Measurements from ENCODE around the gene MYLK2. TPM values are rescaled to one million over a fixed set of nuclear protein-coding genes. Genes with fewer than 3 reads are reported as not detected.

The MYLK2 gene
- total RNA-seq, 2 donors from 2014 or later: 4.9 to 9.3 TPM

DNA sequence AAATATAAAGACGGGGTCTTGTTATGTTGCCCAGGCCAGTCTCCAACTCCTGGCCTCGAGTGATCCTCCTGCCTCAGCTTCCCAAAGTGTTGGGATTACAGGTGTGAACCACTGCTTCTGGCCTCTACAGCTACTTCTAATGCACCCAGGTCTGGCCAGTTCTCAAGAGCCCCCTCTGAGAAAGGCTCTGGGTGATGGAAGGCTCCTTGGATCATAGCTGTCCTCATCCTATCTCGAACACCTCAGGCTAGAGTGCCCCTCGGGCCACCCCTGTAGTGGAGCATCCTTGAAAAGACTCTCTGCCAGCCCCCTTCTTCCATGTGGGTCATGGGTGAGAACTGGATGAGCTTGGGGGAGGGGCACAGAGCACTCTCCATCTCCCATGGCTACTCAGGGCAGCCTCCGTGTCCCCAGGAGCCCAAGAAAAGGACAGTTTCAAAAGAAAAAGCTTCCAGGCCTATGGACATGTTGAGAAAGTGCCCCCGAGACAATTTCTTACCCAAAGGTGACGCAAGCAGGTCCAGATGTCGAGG lies 714 bp upstream of the MYLK2 start:
- no peak for ATAC-seq

GRCh38 chr20:31820228-31820627 lies 1.1 kb downstream of the MYLK2 start:
- intact Hi-C loops (cut with DNase I): no loop called here
- H3K4me1 ChIP-seq: peaks cover 47% of the 10 kb centered on the region
- TF ChIP-seq CTCF (IDR thresholded peaks at IDR 0.05) (no peak), POLR2A (IDR thresholded peaks at IDR 0.05) (no peak)
- ATAC-seq (no peak), DNase-seq (no peak)
- H3K4me3 ChIP-seq: no peak overlapping the region
- H3K36me3 ChIP-seq (replicated peaks in 1 of 2; ENCODE audit: insufficient read depth in 1 of 2, low read depth in 2 of 2): no peaks in the 10 kb centered on the region
- no peaks in the 10 kb centered on the region for H3K9me3 ChIP-seq
- H3K27ac ChIP-seq: peak overlapping the region in 2 of 4 donors; percentile 50 to 53
- 53 to 74% methylated on average over 3 to 5 of the region's 6 CpGs for WGBS, 2 donors
- H3K27me3 ChIP-seq: no peaks in the 10 kb centered on the region

More for the DNA sequence above, 714 bp upstream of the MYLK2 start:
- H3K4me1 ChIP-seq: peaks cover 47% of the 10 kb centered on the region
- no peak for DNase-seq
- no peaks in the 10 kb centered on the region for H3K27me3 ChIP-seq
- TF ChIP-seq CTCF (IDR thresholded peaks at IDR 0.05) (no peak), POLR2A (IDR thresholded peaks at IDR 0.05) (no peak)
- intact Hi-C loops (cut with DNase I): no loop called here
- no peaks in the 10 kb centered on the region for H3K36me3 ChIP-seq (replicated peaks in 1 of 2; ENCODE audit: insufficient read depth in 1 of 2, low read depth in 2 of 2)
- no peak overlapping the region for H3K4me3 ChIP-seq
- H3K9me3 ChIP-seq: no peaks in the 10 kb centered on the region
- WGBS, 2 donors: 80 to 81% methylated on average over 8 of the region's 8 CpGs
- H3K27ac ChIP-seq: no peak overlapping the region

GRCh38 chr20:31821427-31821826 lies 2.3 kb downstream of the MYLK2 start:
- ATAC-seq (no peak), DNase-seq (peak in 1 of 4 donors; percentile 30)
- intact Hi-C loops (cut with DNase I): no loop called here
- Histone ChIP-seq H3K36me3 (replicated peaks in 1 of 2; ENCODE audit: insufficient read depth in 1 of 2, low read depth in 2 of 2) (no peaks in the 10 kb centered on the region), H3K4me1 (peaks cover 47% of the 10 kb centered on the region), H3K27ac (peak overlapping the region in 2 of 4 donors; percentile 61 to 77), H3K27me3 (no peaks in the 10 kb centered on the region), H3K9me3 (no peaks in the 10 kb centered on the region), H3K4me3 (no peak overlapping the region)
- 52 to 66% methylated on average over 5 of the region's 5 CpGs for WGBS, 2 donors
- TF ChIP-seq CTCF (IDR thresholded peaks at IDR 0.05): no peak
- no peak for TF ChIP-seq POLR2A (IDR thresholded peaks at IDR 0.05)

DNA sequence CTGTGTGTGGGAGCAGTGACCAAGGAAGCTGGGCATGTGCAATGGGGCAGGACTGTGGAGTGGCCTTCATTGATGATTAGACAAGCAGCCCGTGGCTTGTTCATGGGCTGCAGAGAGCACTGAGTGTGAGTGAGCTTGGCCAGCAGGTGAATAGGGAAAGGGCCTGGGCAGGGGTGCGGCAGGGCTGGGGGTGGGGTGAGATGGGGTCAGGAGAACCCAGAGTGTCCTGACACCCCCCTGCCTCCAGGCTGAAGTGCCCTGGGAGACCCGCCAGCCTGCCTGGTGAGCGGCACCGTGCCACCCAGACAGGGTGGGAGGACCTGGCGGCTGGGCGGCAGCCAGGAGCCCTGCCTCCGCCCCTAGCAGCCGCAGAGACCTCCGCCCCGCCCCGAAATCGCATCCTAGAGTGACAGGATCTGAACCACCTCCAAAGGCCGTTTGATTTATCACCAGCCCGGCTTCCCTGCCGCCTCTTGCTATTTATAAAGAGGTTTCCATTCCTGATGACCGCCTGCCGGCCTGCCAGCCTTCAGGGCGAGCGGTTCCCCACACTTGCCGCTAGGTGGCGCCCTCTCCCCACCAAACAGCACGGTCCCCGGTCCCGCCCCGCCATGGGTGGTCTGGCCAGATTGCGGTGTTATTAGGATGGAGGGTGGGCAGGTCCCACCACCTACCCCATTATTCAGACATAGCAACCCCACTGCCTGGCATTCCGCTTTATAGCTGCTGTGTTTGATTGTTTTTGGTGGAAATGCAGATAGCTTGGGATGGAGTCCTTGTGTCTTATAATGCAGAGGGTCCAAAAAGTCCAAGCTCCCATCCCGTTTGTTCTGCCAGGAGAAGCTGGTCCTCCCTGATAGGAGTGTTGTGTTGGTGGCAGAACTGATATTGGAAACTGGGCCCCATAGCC lies 3.5 kb downstream of the MYLK2 start:
- Histone ChIP-seq H3K27ac (peak overlapping the region; percentile 51 to 77 (median 58)), H3K36me3 (replicated peaks in 1 of 2; ENCODE audit: insufficient read depth in 1 of 2, low read depth in 2 of 2) (no peaks in the 10 kb centered on the region), H3K27me3 (no peaks in the 10 kb centered on the region), H3K9me3 (no peaks in the 10 kb centered on the region), H3K4me1 (peaks cover 47% of the 10 kb centered on the region), H3K4me3 (no peak overlapping the region)
- DNase-seq (peak; percentile 79 to 93 (median 90)), ATAC-seq (peak; percentile 84)
- WGBS, 2 donors: 0 to 2% methylated on average over 14 to 29 of the region's 29 CpGs
- intact Hi-C loops (cut with DNase I): no loop called here
- TF ChIP-seq POLR2A (IDR thresholded peaks at IDR 0.05): peak in 1 of 3 donors; percentile 13
- peak; percentile 97 to 100 (median 98) for TF ChIP-seq CTCF (IDR thresholded peaks at IDR 0.05)

Measured in body of pancreas (tissue), 4 donors.